HEK293 (cell line): ENCODE measurements around the gene ZRSR2.
"Not testable (repeated sequence)": the region's sequence is repeated elsewhere in the genome, so short reads cannot be mapped to it uniquely, and the experiment has no call there.

Source experiments
- CTCF ChIA-PET: fragments of 350-600 bp; formaldehyde crosslinking; extraction: SDS; loops from one replicate; lab custom pipeline; 2021; ENCODE audit warnings: antibody characterized with exemption; lab: Yijun Ruan, JAX
- POLR2A ChIA-PET: fragments of 300-600 bp; formaldehyde crosslinking; extraction: SDS; loops from one replicate; lab custom pipeline; 2020; ENCODE audit warnings: antibody characterized with exemption, inconsistent platforms; lab: Yijun Ruan, JAX
- H3K27ac ChIP-seq: fragments of 200-500 bp; sonication (Bioruptor generic); 2 replicates; pipeline ENCODE4 v1.5.1; 2014; ENCODE audit warnings: low read depth, low read length, control low read depth, inconsistent platforms; ENCODE audit errors: extremely low read depth
- H3K36me3 ChIP-seq, 2 experiments: fragments of 200-500 bp in 1 of 2; sonication (Bioruptor generic) in 1 of 2; 1 replicate in 1 of 2; 2 replicates in 1 of 2; pipeline ENCODE4 v1.5.1; 2014 to 2017; ENCODE audit warnings: inconsistent platforms in 2 of 2, low read length in 2 of 2; ENCODE audit not compliant: control insufficient read depth in 2 of 2, insufficient read depth in 1 of 2
- H3K4me1 ChIP-seq: fragments of 200-500 bp; sonication (Bioruptor generic); 2 replicates; pipeline ENCODE4 v1.5.1; 2014; ENCODE audit warnings: mild to moderate bottlenecking, low read length, inconsistent platforms; ENCODE audit not compliant: control insufficient read depth, insufficient read depth
- H3K4me3 ChIP-seq: 2 replicates; pipeline ENCODE4 v1.5.1; 2011; ENCODE audit warnings: low read depth, mild to moderate bottlenecking, control low read depth, low read length, moderate library complexity
- H3K9me3 ChIP-seq: fragments of 200-500 bp; sonication (Bioruptor generic); 2 replicates; pipeline ENCODE4 v1.5.1; 2014; ENCODE audit warnings: low read depth, low read length, inconsistent platforms; ENCODE audit not compliant: control insufficient read depth, insufficient read depth
- BCL11A ChIP-seq: fragments of 450-650 bp; formaldehyde crosslinking; IDR thresholded peaks from 2 replicates; pipeline ENCODE4 v1.5.1; 2016; ENCODE audit warnings: low read depth, missing biosample characterization, missing genetic modification characterization
- GLI4 ChIP-seq: fragments of 450-650 bp; formaldehyde crosslinking; IDR thresholded peaks from 2 replicates; pipeline ENCODE4 v1.5.1; 2016; ENCODE audit warnings: missing biosample characterization, missing genetic modification characterization
- KLF17 ChIP-seq: fragments of 450-650 bp; formaldehyde crosslinking; IDR thresholded peaks from 2 replicates; pipeline ENCODE4 v1.5.1; 2016; ENCODE audit warnings: missing biosample characterization, missing genetic modification characterization
- PRDM1 ChIP-seq: fragments of 450-650 bp; formaldehyde crosslinking; IDR thresholded peaks from 2 replicates; pipeline ENCODE4; 2016; ENCODE audit warnings: missing biosample characterization, missing genetic modification characterization
- PRDM10 ChIP-seq: fragments of 450-650 bp; formaldehyde crosslinking; IDR thresholded peaks from 2 replicates; pipeline ENCODE4 v1.5.1; 2016; ENCODE audit warnings: missing biosample characterization, missing genetic modification characterization
- PRDM6 ChIP-seq: fragments of 450-650 bp; formaldehyde crosslinking; IDR thresholded peaks from 2 replicates; pipeline ENCODE4 v1.5.1; 2017; ENCODE audit warnings: missing biosample characterization, missing genetic modification characterization
- ZFP69B ChIP-seq: fragments of 450-650 bp; formaldehyde crosslinking; IDR thresholded peaks from 2 replicates; pipeline ENCODE4 v1.5.1; 2016; ENCODE audit warnings: missing biosample characterization, missing genetic modification characterization
- ZNF214 ChIP-seq: fragments of 450-650 bp; formaldehyde crosslinking; IDR thresholded peaks from 2 replicates; pipeline ENCODE4 v1.5.1; 2017; ENCODE audit warnings: missing biosample characterization, mild to moderate bottlenecking, missing genetic modification characterization, borderline replicate concordance
- ZNF302 ChIP-seq: fragments of 450-650 bp; formaldehyde crosslinking; IDR thresholded peaks from 2 replicates; pipeline ENCODE4 v1.5.1; 2016; ENCODE audit warnings: missing biosample characterization, missing genetic modification characterization, low read depth
- ZNF311 ChIP-seq: fragments of 450-650 bp; formaldehyde crosslinking; IDR thresholded peaks from 2 replicates; pipeline ENCODE4 v1.5.1; 2017; ENCODE audit warnings: missing biosample characterization, missing genetic modification characterization, borderline replicate concordance
- ZNF433 ChIP-seq: fragments of 450-650 bp; formaldehyde crosslinking; IDR thresholded peaks from 2 replicates; pipeline ENCODE4 v1.5.1; 2016; ENCODE audit warnings: missing biosample characterization, missing genetic modification characterization, low read depth
- ZNF600 ChIP-seq: fragments of 450-650 bp; formaldehyde crosslinking; IDR thresholded peaks from 2 replicates; pipeline ENCODE4 v1.5.1; 2016; ENCODE audit warnings: missing biosample characterization, missing genetic modification characterization
- ZNF692 ChIP-seq: fragments of 450-650 bp; formaldehyde crosslinking; IDR thresholded peaks from 2 replicates; pipeline ENCODE4 v1.5.1; 2016; ENCODE audit warnings: missing biosample characterization, missing genetic modification characterization
- ZNF837 ChIP-seq: fragments of 450-650 bp; formaldehyde crosslinking; IDR thresholded peaks from 2 replicates; pipeline ENCODE4 v1.5.1; 2016; ENCODE audit warnings: missing biosample characterization, missing genetic modification characterization

The ZRSR2 gene

GRCh38 chrX:15744181-15744867 is 46.0 kb upstream of the ZRSR2 start:
- TF ChIP-seq ZNF433 (tag by site-specific recombination) (no peak), ZNF837 (tag by site-specific recombination) (no peak), PRDM1 (tag by site-specific recombination) (no peak), ZNF311 (tag by site-specific recombination) (no peak), KLF17 (tag by site-specific recombination) (no peak), ZNF214 (tag by site-specific recombination) (no peak), ZNF302 (tag by site-specific recombination) (no peak), ZFP69B (tag by site-specific recombination) (no peak), ZNF692 (no peak), ZNF600 (tag by site-specific recombination) (no peak), GLI4 (tag by site-specific recombination) (no peak)
- TF ChIP-seq, all 188 proteins: peak for 0
- ChIA-PET POLR2A (no interaction called here), CTCF (no interaction called here)
- Histone ChIP-seq H3K36me3 (no peaks in the 10 kb centered on the region; a peak in 1 of 3 replicates), H3K9me3 (no peaks in the 10 kb centered on the region), H3K4me3 (no peak overlapping the region), H3K4me1 (peaks cover 7% of the 10 kb centered on the region; the same call in 1 of the 2 replicates), H3K27ac (no peak overlapping the region)

GRCh38 chrX:15745179-15745578 is 45.1 kb upstream of the ZRSR2 start:
- Histone ChIP-seq H3K9me3 (no peaks in the 10 kb centered on the region), H3K27ac (no peak overlapping the region), H3K4me3 (no peak overlapping the region), H3K36me3 (no peaks in the 10 kb centered on the region; a peak in 1 of 3 replicates), H3K4me1 (peaks cover 4% of the 10 kb centered on the region; the same call in 1 of the 2 replicates)
- POLR2A ChIA-PET, result no interaction called here
- CTCF ChIA-PET, result interaction anchor here (0.6 kb wide), 1 partner anchor 398 kb away, joined by 3 read pairs; no protein-coding TSS in a partner anchor
- peak; percentile 20; the same call in 1 of the 2 replicates for TF ChIP-seq PRDM10 (tag by site-specific recombination)
- TF ChIP-seq BCL11A (tag by site-specific recombination), result no peak
- peak; percentile 59 for TF ChIP-seq PRDM6 (tag by site-specific recombination)

- H3K9me3 ChIP-seq, H3K27ac ChIP-seq, CTCF ChIA-PET, H3K36me3 ChIP-seq, H3K4me3 ChIP-seq: not testable (repeated sequence)
- peaks cover 19% of the 10 kb centered on the region for H3K4me1 ChIP-seq
- POLR2A ChIA-PET, result interaction anchor here (2.0 kb wide), 1 partner anchor 8 kb away, joined by 10 read pairs; the partner anchor contains the start of gene CA5B
Measured at GRCh38 chrX:15746651-15747050, 43.6 kb upstream of the ZRSR2 start.
